GM18508 (cell line): ENCODE data around the gene UBL7.
A peak's percentile ranks its signal among the peaks of the same experiment; 100 is the strongest.
"Not testable (repeated sequence)": the region's sequence is repeated elsewhere in the genome, so short reads cannot be mapped to it uniquely, and the experiment has no call there.

Experiments
- ATAC-seq: cut with Tn5 transposase; IDR thresholded peaks from one replicate; pipeline ENCODE4 v1.9.1; 2021; ENCODE audit warnings: moderate number of reproducible peaks; ENCODE audit not compliant: insufficient read depth, unreplicated experiment

UBL7 gene

GRCh38 chr15:74460871-74461846, at the start of gene UBL7:
Gene UBL7 (minus strand): TSS chr15:74461160. CDS start chr15:74458867, 2,293 bp downstream.
- peak; percentile 59 for ATAC-seq

GRCh38 chr15:74506515-74506840, 45.5 kb upstream of the UBL7 start:
- no peak for ATAC-seq

- ATAC-seq: no peak
These were observed 45.0 kb upstream of the UBL7 start for GRCh38 chr15:74505837-74506514.

GRCh38 chr15:74504836-74505235, 43.9 kb upstream of the UBL7 start:
- ATAC-seq: no peak

- no peak for ATAC-seq
These were observed 43.5 kb upstream of the UBL7 start for GRCh38 chr15:74504418-74504817.

GRCh38 chr15:74502301-74502700, 41.3 kb upstream of the UBL7 start:
- no peak for ATAC-seq

GRCh38 chr15:74500401-74500800, 39.4 kb upstream of the UBL7 start:
- no peak for ATAC-seq

- ATAC-seq: no peak
These were observed 38.4 kb upstream of the UBL7 start for GRCh38 chr15:74499366-74499765.

- ATAC-seq: no peak
These were observed 36.6 kb upstream of the UBL7 start for GRCh38 chr15:74497584-74497983.

- ATAC-seq: no peak
These were observed 35.7 kb upstream of the UBL7 start for GRCh38 chr15:74496648-74497047.

- no peak for ATAC-seq
These were observed 29.4 kb upstream of the UBL7 start for GRCh38 chr15:74490339-74490689.

GRCh38 chr15:74489518-74490338, 28.8 kb upstream of the UBL7 start:
- no peak for ATAC-seq

- ATAC-seq: no peak
These were observed 27.8 kb upstream of the UBL7 start for GRCh38 chr15:74488776-74489175.

- no peak for ATAC-seq
These were observed 21.7 kb upstream of the UBL7 start for GRCh38 chr15:74482661-74483060.

GRCh38 chr15:74480364-74480763, 19.4 kb upstream of the UBL7 start:
- not testable (repeated sequence) for ATAC-seq

GRCh38 chr15:74471621-74472020, 10.7 kb upstream of the UBL7 start:
- not testable (repeated sequence) for ATAC-seq

GRCh38 chr15:74470631-74471395, 9.9 kb upstream of the UBL7 start:
- ATAC-seq: no peak

GRCh38 chr15:74468341-74469032, 7.5 kb upstream of the UBL7 start:
- ATAC-seq: no peak

- no peak for ATAC-seq
These were observed 5.6 kb upstream of the UBL7 start for GRCh38 chr15:74466570-74466969.
